ENCODE measurements around the gene AHI1.
"Not testable (repeated sequence)": the region's sequence is repeated elsewhere in the genome, so short reads cannot be mapped to it uniquely, and the experiment has no call there.

Gene AHI1

GRCh38 chr6:135505648-135506047 is 8.1 kb upstream of the AHI1 start:
- DNase-seq (ENCODE audit: low read depth), result no peak

GRCh38 chr6:135505222-135505621 is 7.7 kb upstream of the AHI1 start:
- no peak for DNase-seq (ENCODE audit: low read depth)

GRCh38 chr6:135504734-135505133 is 7.2 kb upstream of the AHI1 start:
- DNase-seq (ENCODE audit: low read depth), result no peak

- no peak for DNase-seq (ENCODE audit: low read depth)
These were observed 6.3 kb upstream of the AHI1 start for GRCh38 chr6:135503703-135504475.

GRCh38 chr6:135499441-135500340 is 2.2 kb upstream of the AHI1 start:
- no peak for DNase-seq (ENCODE audit: low read depth)

GRCh38 chr6:135498185-135498841 is 773 bp upstream of the AHI1 start:
- DNase-seq (ENCODE audit: low read depth), result peak; percentile 63

GRCh38 chr6:135496800-135497411 is 634 bp downstream of the AHI1 start:
- DNase-seq (ENCODE audit: low read depth), result no peak

- peak; percentile 58 for DNase-seq (ENCODE audit: low read depth)
These were observed 4.2 kb downstream of the AHI1 start for GRCh38 chr6:135493218-135493961.

GRCh38 chr6:135490381-135490780 is 7.2 kb downstream of the AHI1 start:
- no peak for DNase-seq (ENCODE audit: low read depth)

- DNase-seq (ENCODE audit: low read depth), result peak; percentile 48
These were observed 9.5 kb downstream of the AHI1 start for GRCh38 chr6:135488023-135488422.

GRCh38 chr6:135483903-135484302 is 13.6 kb downstream of the AHI1 start:
- DNase-seq (ENCODE audit: low read depth), result not testable (repeated sequence)

GRCh38 chr6:135481783-135482369 is 15.7 kb downstream of the AHI1 start:
- no peak for DNase-seq (ENCODE audit: low read depth)

- DNase-seq (ENCODE audit: low read depth), result no peak
These were observed 17.9 kb downstream of the AHI1 start for GRCh38 chr6:135479601-135480000.

- no peak for DNase-seq (ENCODE audit: low read depth)
These were observed 18.9 kb downstream of the AHI1 start for GRCh38 chr6:135478626-135479025.

GRCh38 chr6:135475292-135475886 is 22.2 kb downstream of the AHI1 start:
- no peak for DNase-seq (ENCODE audit: low read depth)

- DNase-seq (ENCODE audit: low read depth), result no peak
These were observed 23.2 kb downstream of the AHI1 start for GRCh38 chr6:135474362-135474761.

GRCh38 chr6:135465903-135466302 is 31.6 kb downstream of the AHI1 start:
- DNase-seq (ENCODE audit: low read depth), result no peak

GRCh38 chr6:135465307-135465706 is 32.2 kb downstream of the AHI1 start:
- no peak for DNase-seq (ENCODE audit: low read depth)

- DNase-seq (ENCODE audit: low read depth), result no peak
These were observed 32.9 kb downstream of the AHI1 start for GRCh38 chr6:135464634-135465033.

GRCh38 chr6:135461208-135461607 is 36.3 kb downstream of the AHI1 start:
- no peak for DNase-seq (ENCODE audit: low read depth)

GRCh38 chr6:135458051-135458450 is 39.5 kb downstream of the AHI1 start:
- DNase-seq (ENCODE audit: low read depth), result no peak

Measured in HS-27A (cell line).